ENCODE data around the gene KIAA0319L.
"Not testable (repeated sequence)": the region's sequence is repeated elsewhere in the genome, so short reads cannot be mapped to it uniquely, and the experiment has no call there.

KIAA0319L gene

GRCh38 chr1:35486858-35487408 is 70.3 kb downstream of the KIAA0319L start:
- no peak for DNase-seq

GRCh38 chr1:35481229-35481628 is 76.0 kb downstream of the KIAA0319L start:
- DNase-seq, result no peak

- no peak for DNase-seq
These were observed 79.3 kb downstream of the KIAA0319L start for GRCh38 chr1:35477870-35478269.

- no peak for DNase-seq
These were observed 81.1 kb downstream of the KIAA0319L start for GRCh38 chr1:35475856-35476674.

- DNase-seq, result no peak
These were observed 81.8 kb downstream of the KIAA0319L start for GRCh38 chr1:35475356-35475755.

- peak in 1 of 5 experiments; percentile 58 for DNase-seq
These were observed 84.0 kb downstream of the KIAA0319L start for GRCh38 chr1:35473216-35473615.

GRCh38 chr1:35470977-35471613 is 86.1 kb downstream of the KIAA0319L start:
- no peak for DNase-seq

- no peak for DNase-seq
These were observed 91.1 kb downstream of the KIAA0319L start for GRCh38 chr1:35466120-35466519.

GRCh38 chr1:35463749-35464148 is 93.5 kb downstream of the KIAA0319L start:
- not testable (repeated sequence) for DNase-seq

GRCh38 chr1:35463232-35463631 is 94.0 kb downstream of the KIAA0319L start:
- DNase-seq, result no peak

GRCh38 chr1:35461966-35462651 is 95.1 kb downstream of the KIAA0319L start:
- DNase-seq, result peak in 1 of 5 experiments; percentile 41

- no peak for DNase-seq
These were observed 96.4 kb downstream of the KIAA0319L start for GRCh38 chr1:35460796-35461195.

GRCh38 chr1:35454616-35455015 is 102.6 kb downstream of the KIAA0319L start:
- DNase-seq, result no peak

GRCh38 chr1:35454176-35454575 is 103.0 kb downstream of the KIAA0319L start:
- no peak for DNase-seq

- no peak for DNase-seq
These were observed 104.2 kb downstream of the KIAA0319L start for GRCh38 chr1:35453031-35453430.

GRCh38 chr1:35452106-35452774 is 105.0 kb downstream of the KIAA0319L start:
- DNase-seq, result no peak

- peak; percentile 37 to 78 (median 60) for DNase-seq
These were observed 106.1 kb downstream of the KIAA0319L start for GRCh38 chr1:35451125-35451528.

GRCh38 chr1:35449334-35450008 is 107.7 kb downstream of the KIAA0319L start:
- DNase-seq, result no peak

GRCh38 chr1:35448344-35448801 is 108.8 kb downstream of the KIAA0319L start:
- no peak for DNase-seq

- DNase-seq, result peak in 1 of 5 experiments; percentile 78
These were observed 109.9 kb downstream of the KIAA0319L start for GRCh38 chr1:35447278-35447677.

- no peak for DNase-seq
These were observed 112.8 kb downstream of the KIAA0319L start for GRCh38 chr1:35444519-35444774.
